Uterus (tissue), 2 donors: ENCODE data around the gene CXCL1.
"Not testable (repeated sequence)": the region's sequence is repeated elsewhere in the genome, so short reads cannot be mapped to it uniquely, and the experiment has no call there.

Experiments
- POLR2A ChIP-seq, 2 donors: fragments of 450-650 bp; IDR thresholded peaks; one replicate each; pipeline ENCODE4 v1.6.1; 2016; ENCODE audit warnings: antibody characterized with exemption in 2 of 2, mild to moderate bottlenecking in 1 of 2, moderate library complexity in 1 of 2
- TF ChIP-seq, protein P1 (sequence below), 4 experiments: fragments of 200-600 bp in 2 of 4; fragments of 450-650 bp in 2 of 4; sonication (generic) in 2 of 4; IDR thresholded peaks; one replicate each; pipeline ENCODE4 v1.5.1; 2016 to 2019; ENCODE audit warnings: antibody characterized with exemption in 4 of 4, mild to moderate bottlenecking in 2 of 4, moderate library complexity in 1 of 4

DNA sequence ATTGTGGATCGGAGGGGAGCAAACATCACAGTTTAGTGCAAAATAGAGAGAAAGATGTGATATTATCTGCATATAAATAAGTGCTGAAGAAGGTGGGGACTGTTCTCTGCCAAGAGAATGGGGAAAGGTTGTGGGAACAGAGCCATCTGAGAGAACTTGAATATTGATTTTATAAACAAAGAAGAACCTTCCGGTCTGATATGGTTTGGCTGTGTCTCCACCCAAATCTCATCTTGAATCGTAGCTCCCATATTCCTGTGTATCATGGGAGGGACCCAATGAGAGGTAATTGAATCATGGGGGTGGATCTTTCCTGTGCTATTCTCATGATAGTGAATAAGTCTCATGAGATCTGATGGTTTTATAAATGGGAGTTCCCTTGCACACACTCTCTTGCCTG, 30.1 kb downstream of the CXCL1 start:
- TF ChIP-seq, protein P1, sequence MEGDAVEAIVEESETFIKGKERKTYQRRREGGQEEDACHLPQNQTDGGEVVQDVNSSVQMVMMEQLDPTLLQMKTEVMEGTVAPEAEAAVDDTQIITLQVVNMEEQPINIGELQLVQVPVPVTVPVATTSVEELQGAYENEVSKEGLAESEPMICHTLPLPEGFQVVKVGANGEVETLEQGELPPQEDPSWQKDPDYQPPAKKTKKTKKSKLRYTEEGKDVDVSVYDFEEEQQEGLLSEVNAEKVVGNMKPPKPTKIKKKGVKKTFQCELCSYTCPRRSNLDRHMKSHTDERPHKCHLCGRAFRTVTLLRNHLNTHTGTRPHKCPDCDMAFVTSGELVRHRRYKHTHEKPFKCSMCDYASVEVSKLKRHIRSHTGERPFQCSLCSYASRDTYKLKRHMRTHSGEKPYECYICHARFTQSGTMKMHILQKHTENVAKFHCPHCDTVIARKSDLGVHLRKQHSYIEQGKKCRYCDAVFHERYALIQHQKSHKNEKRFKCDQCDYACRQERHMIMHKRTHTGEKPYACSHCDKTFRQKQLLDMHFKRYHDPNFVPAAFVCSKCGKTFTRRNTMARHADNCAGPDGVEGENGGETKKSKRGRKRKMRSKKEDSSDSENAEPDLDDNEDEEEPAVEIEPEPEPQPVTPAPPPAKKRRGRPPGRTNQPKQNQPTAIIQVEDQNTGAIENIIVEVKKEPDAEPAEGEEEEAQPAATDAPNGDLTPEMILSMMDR (IDR thresholded peaks at IDR 0.05): not testable (repeated sequence)
- not testable (repeated sequence) for TF ChIP-seq POLR2A (IDR thresholded peaks at IDR 0.05)
